Measurements from ENCODE around the gene RPN1. TPM values are rescaled to one million over a fixed set of nuclear protein-coding genes. Genes with fewer than 3 reads are reported as not detected.

RPN1 gene
- total RNA-seq, 1 donor from 2014 or later, result 250 TPM

DNA sequence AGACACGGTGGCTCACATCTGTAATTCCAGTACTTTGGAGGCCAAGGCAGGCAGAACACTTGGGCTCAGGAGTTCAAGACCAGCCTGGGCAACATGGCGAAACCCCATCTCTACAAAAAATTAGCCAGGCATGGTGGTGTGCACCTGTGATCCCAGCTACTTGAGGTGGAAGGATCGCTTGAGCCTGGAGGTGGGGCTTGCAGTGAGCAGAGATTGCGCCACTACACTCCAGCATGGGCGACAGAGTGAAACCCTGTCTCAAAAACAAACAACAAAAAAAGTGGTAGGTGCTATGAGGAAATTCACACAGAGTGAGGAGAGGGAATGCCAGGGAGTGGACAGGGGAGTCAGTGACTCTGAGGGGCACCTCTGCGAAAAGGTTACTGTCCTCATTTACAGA lies 29.4 kb downstream of the RPN1 start:
- H3K27ac Mint-ChIP-seq (ENCODE audit: unreplicated experiment), result peak overlapping the region; percentile 78
- H3K4me3 Mint-ChIP-seq (ENCODE audit: unreplicated experiment), result no peak overlapping the region
- TF ChIP-seq, protein P1, sequence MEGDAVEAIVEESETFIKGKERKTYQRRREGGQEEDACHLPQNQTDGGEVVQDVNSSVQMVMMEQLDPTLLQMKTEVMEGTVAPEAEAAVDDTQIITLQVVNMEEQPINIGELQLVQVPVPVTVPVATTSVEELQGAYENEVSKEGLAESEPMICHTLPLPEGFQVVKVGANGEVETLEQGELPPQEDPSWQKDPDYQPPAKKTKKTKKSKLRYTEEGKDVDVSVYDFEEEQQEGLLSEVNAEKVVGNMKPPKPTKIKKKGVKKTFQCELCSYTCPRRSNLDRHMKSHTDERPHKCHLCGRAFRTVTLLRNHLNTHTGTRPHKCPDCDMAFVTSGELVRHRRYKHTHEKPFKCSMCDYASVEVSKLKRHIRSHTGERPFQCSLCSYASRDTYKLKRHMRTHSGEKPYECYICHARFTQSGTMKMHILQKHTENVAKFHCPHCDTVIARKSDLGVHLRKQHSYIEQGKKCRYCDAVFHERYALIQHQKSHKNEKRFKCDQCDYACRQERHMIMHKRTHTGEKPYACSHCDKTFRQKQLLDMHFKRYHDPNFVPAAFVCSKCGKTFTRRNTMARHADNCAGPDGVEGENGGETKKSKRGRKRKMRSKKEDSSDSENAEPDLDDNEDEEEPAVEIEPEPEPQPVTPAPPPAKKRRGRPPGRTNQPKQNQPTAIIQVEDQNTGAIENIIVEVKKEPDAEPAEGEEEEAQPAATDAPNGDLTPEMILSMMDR (IDR thresholded peaks at IDR 0.05; ENCODE audit: unreplicated experiment), result no peak
- peaks cover 36% of the 10 kb centered on the region for H3K4me1 Mint-ChIP-seq (ENCODE audit: unreplicated experiment)
- peaks cover 9% of the 10 kb centered on the region for H3K27me3 Mint-ChIP-seq (ENCODE audit: unreplicated experiment)
- H3K9me3 Mint-ChIP-seq (ENCODE audit: unreplicated experiment), result no peaks in the 10 kb centered on the region
- DNase-seq (ENCODE audit: low spot score), result no peak
- peaks cover 43% of the 10 kb centered on the region for H3K36me3 Mint-ChIP-seq (ENCODE audit: low read depth, unreplicated experiment)

DNA sequence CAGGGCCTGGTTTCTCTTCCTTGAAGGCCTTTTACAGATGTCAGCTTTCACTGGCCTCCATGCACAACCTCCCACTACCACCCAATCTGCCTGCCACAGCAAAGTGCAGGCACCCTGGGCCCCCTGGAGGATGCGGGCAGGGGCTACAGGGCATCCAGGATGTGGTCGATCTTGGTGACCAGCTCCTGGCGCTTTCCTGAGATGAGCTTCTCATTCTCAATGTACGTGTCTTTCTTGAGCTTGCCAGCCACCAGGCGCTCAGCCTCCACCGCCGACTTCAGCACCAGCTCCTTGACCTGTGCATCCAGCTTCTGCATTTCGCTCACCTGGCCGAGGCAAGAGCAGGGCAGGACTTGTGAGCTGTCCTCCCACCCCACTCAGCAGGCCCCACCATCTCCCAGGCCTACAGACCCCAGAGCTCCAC lies 30.3 kb downstream of the RPN1 start:
- Mint-ChIP-seq H3K27ac (ENCODE audit: unreplicated experiment) (no peak overlapping the region), H3K9me3 (ENCODE audit: unreplicated experiment) (no peaks in the 10 kb centered on the region), H3K27me3 (ENCODE audit: unreplicated experiment) (peaks cover 7% of the 10 kb centered on the region), H3K4me1 (ENCODE audit: unreplicated experiment) (peaks cover 31% of the 10 kb centered on the region), H3K4me3 (ENCODE audit: unreplicated experiment) (peak overlapping the region; percentile 69), H3K36me3 (ENCODE audit: low read depth, unreplicated experiment) (peaks cover 34% of the 10 kb centered on the region)
- DNase-seq (ENCODE audit: low spot score), result no peak
- TF ChIP-seq, protein P1 (IDR thresholded peaks at IDR 0.05; ENCODE audit: unreplicated experiment), result no peak

DNA sequence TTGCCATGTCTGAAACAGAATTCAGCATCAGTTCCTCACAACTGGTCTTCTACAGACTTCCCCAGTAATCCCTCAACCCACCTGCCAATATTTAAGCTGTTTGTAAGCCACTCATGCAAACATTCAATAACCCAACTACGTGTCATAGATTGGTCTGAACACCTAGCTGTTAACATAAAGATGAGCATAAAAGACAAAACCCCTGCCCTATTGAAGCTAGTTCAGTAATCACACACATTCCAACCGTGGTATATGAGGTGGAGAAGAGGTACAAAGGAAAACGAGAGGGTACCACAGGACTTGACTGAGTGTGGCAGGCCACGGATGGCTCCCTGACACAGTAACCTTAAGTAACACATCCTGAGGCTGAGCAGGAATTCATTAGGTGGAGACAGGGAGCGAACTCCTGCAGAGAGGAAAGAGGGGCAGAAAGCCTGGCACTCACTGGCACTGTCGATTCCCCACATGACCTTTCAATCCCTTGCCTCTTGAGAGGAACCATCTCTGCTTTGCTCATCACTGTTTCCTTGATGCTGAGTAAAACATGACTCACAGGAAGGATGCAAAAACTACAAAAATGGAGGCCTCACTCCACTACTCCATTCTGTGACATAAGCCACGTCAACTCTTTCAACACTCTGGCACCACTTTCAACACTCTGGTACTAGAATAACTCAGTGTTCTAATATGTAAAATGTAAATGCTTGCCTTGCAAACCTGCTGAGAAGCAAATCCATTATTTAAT lies 31.3 kb downstream of the RPN1 start:
- Mint-ChIP-seq H3K4me3 (ENCODE audit: unreplicated experiment) (peak overlapping the region; percentile 96), H3K27me3 (ENCODE audit: unreplicated experiment) (peaks cover 7% of the 10 kb centered on the region), H3K27ac (ENCODE audit: unreplicated experiment) (peak overlapping the region; percentile 70), H3K4me1 (ENCODE audit: unreplicated experiment) (peaks cover 23% of the 10 kb centered on the region), H3K36me3 (ENCODE audit: low read depth, unreplicated experiment) (peaks cover 25% of the 10 kb centered on the region), H3K9me3 (ENCODE audit: unreplicated experiment) (no peaks in the 10 kb centered on the region)
- DNase-seq (ENCODE audit: low spot score), result no peak
- TF ChIP-seq, protein P1 (IDR thresholded peaks at IDR 0.05; ENCODE audit: unreplicated experiment), result no peak

DNA sequence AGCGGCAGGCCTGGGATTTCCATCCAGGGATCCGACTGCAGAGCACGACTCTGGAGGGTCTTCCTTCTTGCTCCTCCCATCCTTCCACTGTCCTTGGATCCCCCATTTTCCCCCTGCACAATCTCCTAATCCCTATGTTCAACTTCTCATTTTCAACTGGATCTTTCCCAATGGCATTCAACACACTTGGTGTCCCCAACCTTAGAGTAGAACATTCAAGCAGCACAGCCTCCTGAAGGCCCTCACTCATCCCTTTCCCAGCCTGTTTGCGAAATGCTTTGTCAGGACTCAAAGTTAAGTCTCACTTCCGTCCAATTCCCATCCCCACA lies 32.3 kb downstream of the RPN1 start:
- peaks cover 6% of the 10 kb centered on the region for H3K27me3 Mint-ChIP-seq (ENCODE audit: unreplicated experiment)
- DNase-seq (ENCODE audit: low spot score), result no peak
- no peaks in the 10 kb centered on the region for H3K9me3 Mint-ChIP-seq (ENCODE audit: unreplicated experiment)
- H3K4me1 Mint-ChIP-seq (ENCODE audit: unreplicated experiment), result peaks cover 20% of the 10 kb centered on the region
- TF ChIP-seq, protein P1 (IDR thresholded peaks at IDR 0.05; ENCODE audit: unreplicated experiment), result no peak
- H3K27ac Mint-ChIP-seq (ENCODE audit: unreplicated experiment), result peak overlapping the region; percentile 70
- H3K4me3 Mint-ChIP-seq (ENCODE audit: unreplicated experiment), result peak overlapping the region; percentile 96
- H3K36me3 Mint-ChIP-seq (ENCODE audit: low read depth, unreplicated experiment), result peaks cover 21% of the 10 kb centered on the region

DNA sequence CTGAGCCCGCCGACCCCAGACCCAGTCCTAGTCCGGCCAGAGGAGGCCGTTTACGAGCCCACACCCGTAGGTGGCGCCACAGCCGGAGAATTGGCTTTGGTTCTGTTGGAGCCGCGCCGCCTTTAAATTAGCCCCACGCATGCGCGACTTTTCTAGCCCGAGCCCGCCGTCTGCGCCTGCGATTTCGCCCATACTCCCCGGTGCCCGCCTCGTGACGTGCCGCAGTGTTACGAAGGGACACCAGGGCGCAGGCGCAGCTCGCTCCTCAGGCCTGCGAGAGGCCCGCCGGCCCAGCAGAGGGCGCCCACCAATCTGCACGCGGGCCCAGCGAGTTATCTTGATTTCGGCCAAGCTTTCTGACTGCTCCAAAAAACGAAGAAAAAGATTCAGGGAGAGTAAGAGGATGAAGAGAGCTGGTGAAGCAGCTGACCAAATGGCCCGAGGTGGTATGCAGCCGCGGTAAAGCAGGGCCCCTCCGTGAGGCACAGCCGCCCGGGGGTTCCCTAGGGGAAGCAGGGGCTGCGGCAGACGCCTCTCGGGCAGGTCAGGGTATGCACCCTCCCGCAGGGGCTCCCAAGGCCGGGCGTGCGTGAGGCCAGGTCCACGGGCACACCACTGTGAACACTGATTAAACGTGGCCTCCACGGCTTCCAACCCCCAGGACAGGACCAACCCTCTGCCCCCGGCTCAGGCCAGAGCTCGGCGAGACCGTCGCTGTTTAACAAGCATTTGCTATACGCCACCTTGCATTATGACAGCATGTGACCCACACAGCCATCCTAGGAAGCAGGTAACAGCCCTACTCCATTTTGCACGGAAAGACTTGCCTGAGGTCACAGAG lies 32.8 kb downstream of the RPN1 start:
- Mint-ChIP-seq H3K36me3 (ENCODE audit: low read depth, unreplicated experiment) (peaks cover 21% of the 10 kb centered on the region), H3K27me3 (ENCODE audit: unreplicated experiment) (peaks cover 6% of the 10 kb centered on the region), H3K9me3 (ENCODE audit: unreplicated experiment) (no peaks in the 10 kb centered on the region), H3K4me1 (ENCODE audit: unreplicated experiment) (peaks cover 20% of the 10 kb centered on the region), H3K4me3 (ENCODE audit: unreplicated experiment) (peak overlapping the region; percentile 96), H3K27ac (ENCODE audit: unreplicated experiment) (peak overlapping the region; percentile 80)
- TF ChIP-seq, protein P1 (IDR thresholded peaks at IDR 0.05; ENCODE audit: unreplicated experiment), result peak; percentile 88
- DNase-seq (ENCODE audit: low spot score), result peak; percentile 99

All from endothelial cell (in vitro differentiated cells).